Motor neuron (in vitro differentiated cells): ENCODE results near the gene ASTN2. TPM values are rescaled to one million over a fixed set of nuclear protein-coding genes. Genes with fewer than 3 reads are reported as not detected.

Experiments
- ATAC-seq, 8 experiments: fragments of 200-7000 bp; cut with Tn5 transposase; replicated peaks in 6 of 8; 2 replicates each; pipeline ENCODE4 v1.8.0; 2021; ENCODE audit warnings: mild to moderate bottlenecking in 8 of 8, moderate library complexity in 8 of 8
- H3K27ac ChIP-seq, 2 donors: fragments of 250-450 bp; sonication (Bioruptor Pico); 2 replicates each; pipeline ENCODE4 v1.9.0; 2021; ENCODE audit warnings: antibody characterized with exemption in 2 of 2, mild to moderate bottlenecking in 2 of 2, moderate library complexity in 1 of 2
- H3K4me1 ChIP-seq, 2 donors: fragments of 250-450 bp; sonication (Bioruptor Pico); replicated peaks in 1 of 2; 2 replicates each; pipeline ENCODE4 v1.6.1; 2021; ENCODE audit warnings: antibody characterized with exemption in 2 of 2, mild to moderate bottlenecking in 2 of 2, moderate library complexity in 1 of 2
- H3K4me3 ChIP-seq, 5 donors: fragments of 250-450 bp; sonication (Bioruptor Pico); 2 replicates each; pipeline ENCODE4 v1.9.0; 2021; ENCODE audit warnings: antibody characterized with exemption in 5 of 5, mild to moderate bottlenecking in 5 of 5, moderate library complexity in 4 of 5
- WGBS, 10 experiments: fragments of 450-650 bp; shearing (Covaris generic); methylation state at CpG; one replicate each; pipeline ENCODE4 v1.0.0; 2022; 5-methylcytosine and 5-hydroxymethylcytosine counted together
- in situ Hi-C, 9 experiments: fragments of 400-800 bp; cut with MboI; loops; one replicate each; pipeline ENCODE4 v1.15.0; 2021; ENCODE audit warnings: low sequenced_read_pairs in 9 of 9, low pct_unique_long_range_greater_than_20kb in 2 of 9; ENCODE audit not compliant: unreplicated experiment in 9 of 9
- total RNA-seq, 8 experiments: library from RNA; unstranded; fragments of 300-600 nt; gene quantifications; 2 replicates each; pipeline versions ENCODE4 v1.2.3 to v1.2.4, GENCODE V29; 2022

ASTN2 gene
- total RNA-seq, 8 experiments from 2014 or later, result 13.6 to 54.6 (median 17.9) TPM

GRCh38 chr9:117211280-117211679 is 203.6 kb downstream of the ASTN2 start:
- in situ Hi-C loops, result no loop called here
- WGBS, 10 experiments, result 0 to 79% (median 49%) methylated on average over 1 to 3 of the region's 3 CpGs; no CpG with 5 or more reads in 3 of the 10 experiments
- no peak overlapping the region for H3K27ac ChIP-seq

GRCh38 chr9:117205806-117206205 is 209.1 kb downstream of the ASTN2 start:
- H3K4me3 ChIP-seq, result no peak overlapping the region
- WGBS, 10 experiments, result 18 to 95% (median 72%) methylated on average over 1 to 4 of the region's 4 CpGs; no CpG with 5 or more reads in 3 of the 10 experiments
- H3K27ac ChIP-seq, result no peak overlapping the region
- no peaks in the 10 kb centered on the region for H3K4me1 ChIP-seq
- ATAC-seq, result no peak
- in situ Hi-C loops, result no loop called here

More at GRCh38 chr9:117211280-117211679, 203.6 kb downstream of the ASTN2 start:
- ATAC-seq, result no peak
- Histone ChIP-seq H3K4me1 (no peaks in the 10 kb centered on the region), H3K4me3 (no peak overlapping the region)

GRCh38 chr9:117204971-117205370 is 209.9 kb downstream of the ASTN2 start:
- Histone ChIP-seq H3K27ac (no peak overlapping the region), H3K4me1 (no peaks in the 10 kb centered on the region), H3K4me3 (no peak overlapping the region)
- in situ Hi-C loops, result no loop called here
- ATAC-seq, result no peak
- 0 to 80% (median 50%) methylated on average over 1 of the region's 1 CpG; no CpG with 5 or more reads in 5 of the 10 experiments for WGBS, 10 experiments

- no peak overlapping the region for H3K4me3 ChIP-seq
- in situ Hi-C loops, result loop anchor here in 1 of 9 experiments (25.0 kb wide), 1 partner anchor 96 kb away; no protein-coding TSS in a partner anchor
- ATAC-seq, result peak in 5 of 8 experiments; percentile 19 to 38 (median 33)
- WGBS, 10 experiments, result 18 to 50% (median 42%) methylated on average over 1 to 5 of the region's 5 CpGs; no CpG with 5 or more reads in 3 of the 10 experiments
- H3K27ac ChIP-seq, result peak overlapping the region in 1 of 2 donors; percentile 39
- H3K4me1 ChIP-seq, result peaks cover 6 to 12% of the 10 kb centered on the region in 2 donors
Observed at GRCh38 chr9:117191504-117192261, 223.2 kb downstream of the ASTN2 start.

GRCh38 chr9:117189121-117189520 is 225.7 kb downstream of the ASTN2 start:
- peak in 1 of 8 experiments; percentile 22 for ATAC-seq
- Histone ChIP-seq H3K4me3 (no peak overlapping the region), H3K27ac (no peak overlapping the region), H3K4me1 (peaks cover 6 to 11% of the 10 kb centered on the region in 2 donors)
- 0 to 100% (median 83%) methylated on average over 1 to 3 of the region's 3 CpGs; no CpG with 5 or more reads in 4 of the 10 experiments for WGBS, 10 experiments
- in situ Hi-C loops, result loop anchor here in 1 of 9 experiments (25.0 kb wide), 1 partner anchor 98 kb away; no protein-coding TSS in a partner anchor

GRCh38 chr9:117188394-117188793 is 226.5 kb downstream of the ASTN2 start:
- peaks cover 6 to 11% of the 10 kb centered on the region in 2 donors for H3K4me1 ChIP-seq
- 20 to 76% (median 57%) methylated on average over 1 to 2 of the region's 3 CpGs; no CpG with 5 or more reads in 7 of the 10 experiments for WGBS, 10 experiments
- no peak overlapping the region for H3K27ac ChIP-seq
- in situ Hi-C loops, result loop anchor here in 1 of 9 experiments (25.0 kb wide), 1 partner anchor 99 kb away; no protein-coding TSS in a partner anchor
- no peak for ATAC-seq
- no peak overlapping the region for H3K4me3 ChIP-seq

GRCh38 chr9:117187498-117187897 is 227.4 kb downstream of the ASTN2 start:
- ATAC-seq, result no peak
- Histone ChIP-seq H3K27ac (no peak overlapping the region), H3K4me1 (peaks cover 6 to 11% of the 10 kb centered on the region in 2 donors), H3K4me3 (no peak overlapping the region)
- 0 to 100% (median 70%) methylated on average over 1 to 2 of the region's 2 CpGs; no CpG with 5 or more reads in 6 of the 10 experiments for WGBS, 10 experiments
- in situ Hi-C loops, result loop anchor here in 1 of 9 experiments (25.0 kb wide), 1 partner anchor 100 kb away; no protein-coding TSS in a partner anchor

GRCh38 chr9:117184173-117184572 is 230.7 kb downstream of the ASTN2 start:
- WGBS, 10 experiments, result 5 to 83% (median 58%) methylated on average over 1 to 5 of the region's 7 CpGs; no CpG with 5 or more reads in 3 of the 10 experiments
- no peak overlapping the region for H3K4me3 ChIP-seq
- in situ Hi-C loops, result loop anchor here in 1 of 9 experiments (25.0 kb wide), 1 partner anchor 103 kb away; no protein-coding TSS in a partner anchor
- no peak overlapping the region for H3K27ac ChIP-seq
- H3K4me1 ChIP-seq, result peaks cover 3% of the 10 kb centered on the region in 2 donors
- peak in 2 of 8 experiments; percentile 41 to 62 for ATAC-seq

GRCh38 chr9:117182046-117182445 is 232.8 kb downstream of the ASTN2 start:
- in situ Hi-C loops, result loop anchor here in 1 of 9 experiments (25.0 kb wide), 1 partner anchor 105 kb away; no protein-coding TSS in a partner anchor

GRCh38 chr9:117180896-117181445 is 233.9 kb downstream of the ASTN2 start:
- Histone ChIP-seq H3K4me1 (peaks cover 3% of the 10 kb centered on the region in 2 donors), H3K4me3 (no peak overlapping the region), H3K27ac (no peak overlapping the region)
- in situ Hi-C loops, result loop anchor here in 1 of 9 experiments (25.0 kb wide), 1 partner anchor 106 kb away; no protein-coding TSS in a partner anchor
- ATAC-seq, result no peak
- 100% methylated on average over 1 to 2 of the region's 2 CpGs; no CpG with 5 or more reads in 8 of the 10 experiments for WGBS, 10 experiments

More at GRCh38 chr9:117182046-117182445, 232.8 kb downstream of the ASTN2 start:
- H3K27ac ChIP-seq, result no peak overlapping the region
- H3K4me3 ChIP-seq, result no peak overlapping the region
- ATAC-seq, result no peak
- peaks cover 3% of the 10 kb centered on the region in 2 donors for H3K4me1 ChIP-seq
- 0 to 83% (median 67%) methylated on average over 1 to 2 of the region's 2 CpGs; no CpG with 5 or more reads in 4 of the 10 experiments for WGBS, 10 experiments

- Histone ChIP-seq H3K4me1 (peaks cover 0 to 3% of the 10 kb centered on the region in 2 donors), H3K27ac (no peak overlapping the region), H3K4me3 (no peak overlapping the region)
- in situ Hi-C loops, result loop anchor here in 1 of 9 experiments (25.0 kb wide), 1 partner anchor 109 kb away; no protein-coding TSS in a partner anchor
- WGBS, 10 experiments, result 15 to 100% (median 75%) methylated on average over 1 to 5 of the region's 5 CpGs; no CpG with 5 or more reads in 1 of the 10 experiments
- ATAC-seq, result peak in 5 of 8 experiments; percentile 14 to 65 (median 44)
Observed at GRCh38 chr9:117178596-117179375, 236.1 kb downstream of the ASTN2 start.

- Histone ChIP-seq H3K4me3 (no peak overlapping the region), H3K4me1 (no peaks in the 10 kb centered on the region), H3K27ac (no peak overlapping the region)
- no peak for ATAC-seq
- in situ Hi-C loops, result no loop called here
- 14 to 100% (median 100%) methylated on average over 1 to 2 of the region's 2 CpGs; no CpG with 5 or more reads in 5 of the 10 experiments for WGBS, 10 experiments
Observed at GRCh38 chr9:117170567-117170966, 244.3 kb downstream of the ASTN2 start.
